ENCODE data around the gene RMND5A.

- TF ChIP-seq MXI1 (conservative IDR thresholded peaks at IDR 0.05; ENCODE audit: poor library complexity, severe bottlenecking): no peak
- no peak for TF ChIP-seq CTCF (IDR thresholded peaks at IDR 0.05; ENCODE audit: poor library complexity, severe bottlenecking)
- TF ChIP-seq POLR2AphosphoS5 (IDR thresholded peaks at IDR 0.05): no peak
Observed at GRCh38 chr2:86673011-86673410, 47.1 kb upstream of the RMND5A start.

Measured in neural cell (in vitro differentiated cells).